ENCODE measurements around the gene TPST1.
"Not testable (repeated sequence)": the region's sequence is repeated elsewhere in the genome, so short reads cannot be mapped to it uniquely, and the experiment has no call there.

TPST1 gene

GRCh38 chr7:66204822-66205740, at the start of gene TPST1:
TPST1 (plus strand) TSS chr7:66205334; CDS start chr7:66240426, 35,092 bp downstream.
- peak; percentile 97 for DNase-seq

- not testable (repeated sequence) for DNase-seq
Measured at GRCh38 chr7:66156035-66156434, 49.1 kb upstream of the TPST1 start.

GRCh38 chr7:66157060-66157459, 48.1 kb upstream of the TPST1 start:
- no peak for DNase-seq

GRCh38 chr7:66162622-66163021, 42.5 kb upstream of the TPST1 start:
- DNase-seq = no peak

GRCh38 chr7:66163186-66163610, 41.9 kb upstream of the TPST1 start:
- DNase-seq = no peak

- DNase-seq = no peak
Measured at GRCh38 chr7:66164356-66164755, 40.8 kb upstream of the TPST1 start.

GRCh38 chr7:66167773-66168387, 37.3 kb upstream of the TPST1 start:
- no peak for DNase-seq

GRCh38 chr7:66169616-66170015, 35.5 kb upstream of the TPST1 start:
- DNase-seq = no peak

GRCh38 chr7:66170309-66171231, 34.6 kb upstream of the TPST1 start:
- DNase-seq = peak; percentile 54

- DNase-seq = not testable (repeated sequence)
Measured at GRCh38 chr7:66172536-66173401, 32.4 kb upstream of the TPST1 start.

- DNase-seq = no peak
Measured at GRCh38 chr7:66173856-66174255, 31.3 kb upstream of the TPST1 start.

GRCh38 chr7:66175006-66175405, 30.1 kb upstream of the TPST1 start:
- not testable (repeated sequence) for DNase-seq

- no peak for DNase-seq
Measured at GRCh38 chr7:66176914-66177313, 28.2 kb upstream of the TPST1 start.

- no peak for DNase-seq
Measured at GRCh38 chr7:66178258-66178657, 26.9 kb upstream of the TPST1 start.

GRCh38 chr7:66181329-66181728, 23.8 kb upstream of the TPST1 start:
- DNase-seq = no peak

- DNase-seq = no peak
Measured at GRCh38 chr7:66181845-66182244, 23.3 kb upstream of the TPST1 start.

- DNase-seq = no peak
Measured at GRCh38 chr7:66182920-66183319, 22.2 kb upstream of the TPST1 start.

- DNase-seq = no peak
Measured at GRCh38 chr7:66183700-66184099, 21.4 kb upstream of the TPST1 start.

- DNase-seq = no peak
Measured at GRCh38 chr7:66185680-66186187, 19.4 kb upstream of the TPST1 start.

GRCh38 chr7:66186991-66187390, 18.1 kb upstream of the TPST1 start:
- no peak for DNase-seq

GRCh38 chr7:66187905-66188304, 17.2 kb upstream of the TPST1 start:
- peak; percentile 74 for DNase-seq

GRCh38 chr7:66188645-66189044, 16.5 kb upstream of the TPST1 start:
- DNase-seq = no peak
